Testis (tissue), 2 donors: Measurements from ENCODE around the gene SRGAP2B.
"Not testable (repeated sequence)": the region's sequence is repeated elsewhere in the genome, so short reads cannot be mapped to it uniquely, and the experiment has no call there.

Source experiments
- POLR2A ChIP-seq: fragments of 450-650 bp; IDR thresholded peaks from one replicate; pipeline ENCODE4 v1.6.1; 2017; ENCODE audit warnings: antibody characterized with exemption, mild to moderate bottlenecking, moderate library complexity
- TF ChIP-seq, protein P1 (sequence below), 3 experiments: fragments of 450-650 bp in 2 of 3; fragments of 200-600 bp in 1 of 3; sonication (generic) in 1 of 3; IDR thresholded peaks; one replicate each; pipeline ENCODE4 v1.5.1; 2016 to 2019; ENCODE audit warnings: antibody characterized with exemption in 3 of 3, mild to moderate bottlenecking in 2 of 3, moderate library complexity in 1 of 3

- TF ChIP-seq, protein P1, sequence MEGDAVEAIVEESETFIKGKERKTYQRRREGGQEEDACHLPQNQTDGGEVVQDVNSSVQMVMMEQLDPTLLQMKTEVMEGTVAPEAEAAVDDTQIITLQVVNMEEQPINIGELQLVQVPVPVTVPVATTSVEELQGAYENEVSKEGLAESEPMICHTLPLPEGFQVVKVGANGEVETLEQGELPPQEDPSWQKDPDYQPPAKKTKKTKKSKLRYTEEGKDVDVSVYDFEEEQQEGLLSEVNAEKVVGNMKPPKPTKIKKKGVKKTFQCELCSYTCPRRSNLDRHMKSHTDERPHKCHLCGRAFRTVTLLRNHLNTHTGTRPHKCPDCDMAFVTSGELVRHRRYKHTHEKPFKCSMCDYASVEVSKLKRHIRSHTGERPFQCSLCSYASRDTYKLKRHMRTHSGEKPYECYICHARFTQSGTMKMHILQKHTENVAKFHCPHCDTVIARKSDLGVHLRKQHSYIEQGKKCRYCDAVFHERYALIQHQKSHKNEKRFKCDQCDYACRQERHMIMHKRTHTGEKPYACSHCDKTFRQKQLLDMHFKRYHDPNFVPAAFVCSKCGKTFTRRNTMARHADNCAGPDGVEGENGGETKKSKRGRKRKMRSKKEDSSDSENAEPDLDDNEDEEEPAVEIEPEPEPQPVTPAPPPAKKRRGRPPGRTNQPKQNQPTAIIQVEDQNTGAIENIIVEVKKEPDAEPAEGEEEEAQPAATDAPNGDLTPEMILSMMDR (IDR thresholded peaks at IDR 0.05), result not testable (repeated sequence)
- not testable (repeated sequence) for TF ChIP-seq POLR2A
Observed at GRCh38 chr1:145065194-145065826, 29.8 kb downstream of the SRGAP2B start.
